ENCODE measurements around the gene M1AP. TPM values are rescaled to one million over a fixed set of nuclear protein-coding genes. Genes with fewer than 3 reads are reported as not detected.

M1AP gene
- total and polyA plus RNA-seq, 2 of the 8 experiments (the other 6 are each of a cell fraction or from before 2014, with no cell fraction given) = 4.8 TPM

DNA sequence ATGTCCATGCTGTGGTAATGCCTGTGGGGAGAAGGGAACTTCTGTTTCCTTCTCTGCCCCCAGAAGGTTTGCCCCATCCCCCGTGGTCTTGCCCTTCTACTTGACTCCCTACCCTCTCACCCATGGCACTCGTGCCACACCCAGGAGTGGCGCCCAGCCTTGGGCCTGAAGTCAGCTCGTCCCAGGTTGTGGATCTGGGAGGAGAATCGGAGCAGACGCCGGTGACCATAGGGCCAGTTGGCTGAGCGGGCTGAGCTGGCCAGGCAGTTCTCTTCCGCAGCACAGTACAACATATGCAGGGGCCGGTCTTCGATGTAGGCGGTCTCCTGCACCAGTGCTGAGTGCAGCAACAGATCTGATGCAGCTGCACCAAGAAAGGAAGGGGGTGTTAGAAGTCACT, 113.7 kb downstream of the M1AP start (continued):
- TF ChIP-seq, protein P1, sequence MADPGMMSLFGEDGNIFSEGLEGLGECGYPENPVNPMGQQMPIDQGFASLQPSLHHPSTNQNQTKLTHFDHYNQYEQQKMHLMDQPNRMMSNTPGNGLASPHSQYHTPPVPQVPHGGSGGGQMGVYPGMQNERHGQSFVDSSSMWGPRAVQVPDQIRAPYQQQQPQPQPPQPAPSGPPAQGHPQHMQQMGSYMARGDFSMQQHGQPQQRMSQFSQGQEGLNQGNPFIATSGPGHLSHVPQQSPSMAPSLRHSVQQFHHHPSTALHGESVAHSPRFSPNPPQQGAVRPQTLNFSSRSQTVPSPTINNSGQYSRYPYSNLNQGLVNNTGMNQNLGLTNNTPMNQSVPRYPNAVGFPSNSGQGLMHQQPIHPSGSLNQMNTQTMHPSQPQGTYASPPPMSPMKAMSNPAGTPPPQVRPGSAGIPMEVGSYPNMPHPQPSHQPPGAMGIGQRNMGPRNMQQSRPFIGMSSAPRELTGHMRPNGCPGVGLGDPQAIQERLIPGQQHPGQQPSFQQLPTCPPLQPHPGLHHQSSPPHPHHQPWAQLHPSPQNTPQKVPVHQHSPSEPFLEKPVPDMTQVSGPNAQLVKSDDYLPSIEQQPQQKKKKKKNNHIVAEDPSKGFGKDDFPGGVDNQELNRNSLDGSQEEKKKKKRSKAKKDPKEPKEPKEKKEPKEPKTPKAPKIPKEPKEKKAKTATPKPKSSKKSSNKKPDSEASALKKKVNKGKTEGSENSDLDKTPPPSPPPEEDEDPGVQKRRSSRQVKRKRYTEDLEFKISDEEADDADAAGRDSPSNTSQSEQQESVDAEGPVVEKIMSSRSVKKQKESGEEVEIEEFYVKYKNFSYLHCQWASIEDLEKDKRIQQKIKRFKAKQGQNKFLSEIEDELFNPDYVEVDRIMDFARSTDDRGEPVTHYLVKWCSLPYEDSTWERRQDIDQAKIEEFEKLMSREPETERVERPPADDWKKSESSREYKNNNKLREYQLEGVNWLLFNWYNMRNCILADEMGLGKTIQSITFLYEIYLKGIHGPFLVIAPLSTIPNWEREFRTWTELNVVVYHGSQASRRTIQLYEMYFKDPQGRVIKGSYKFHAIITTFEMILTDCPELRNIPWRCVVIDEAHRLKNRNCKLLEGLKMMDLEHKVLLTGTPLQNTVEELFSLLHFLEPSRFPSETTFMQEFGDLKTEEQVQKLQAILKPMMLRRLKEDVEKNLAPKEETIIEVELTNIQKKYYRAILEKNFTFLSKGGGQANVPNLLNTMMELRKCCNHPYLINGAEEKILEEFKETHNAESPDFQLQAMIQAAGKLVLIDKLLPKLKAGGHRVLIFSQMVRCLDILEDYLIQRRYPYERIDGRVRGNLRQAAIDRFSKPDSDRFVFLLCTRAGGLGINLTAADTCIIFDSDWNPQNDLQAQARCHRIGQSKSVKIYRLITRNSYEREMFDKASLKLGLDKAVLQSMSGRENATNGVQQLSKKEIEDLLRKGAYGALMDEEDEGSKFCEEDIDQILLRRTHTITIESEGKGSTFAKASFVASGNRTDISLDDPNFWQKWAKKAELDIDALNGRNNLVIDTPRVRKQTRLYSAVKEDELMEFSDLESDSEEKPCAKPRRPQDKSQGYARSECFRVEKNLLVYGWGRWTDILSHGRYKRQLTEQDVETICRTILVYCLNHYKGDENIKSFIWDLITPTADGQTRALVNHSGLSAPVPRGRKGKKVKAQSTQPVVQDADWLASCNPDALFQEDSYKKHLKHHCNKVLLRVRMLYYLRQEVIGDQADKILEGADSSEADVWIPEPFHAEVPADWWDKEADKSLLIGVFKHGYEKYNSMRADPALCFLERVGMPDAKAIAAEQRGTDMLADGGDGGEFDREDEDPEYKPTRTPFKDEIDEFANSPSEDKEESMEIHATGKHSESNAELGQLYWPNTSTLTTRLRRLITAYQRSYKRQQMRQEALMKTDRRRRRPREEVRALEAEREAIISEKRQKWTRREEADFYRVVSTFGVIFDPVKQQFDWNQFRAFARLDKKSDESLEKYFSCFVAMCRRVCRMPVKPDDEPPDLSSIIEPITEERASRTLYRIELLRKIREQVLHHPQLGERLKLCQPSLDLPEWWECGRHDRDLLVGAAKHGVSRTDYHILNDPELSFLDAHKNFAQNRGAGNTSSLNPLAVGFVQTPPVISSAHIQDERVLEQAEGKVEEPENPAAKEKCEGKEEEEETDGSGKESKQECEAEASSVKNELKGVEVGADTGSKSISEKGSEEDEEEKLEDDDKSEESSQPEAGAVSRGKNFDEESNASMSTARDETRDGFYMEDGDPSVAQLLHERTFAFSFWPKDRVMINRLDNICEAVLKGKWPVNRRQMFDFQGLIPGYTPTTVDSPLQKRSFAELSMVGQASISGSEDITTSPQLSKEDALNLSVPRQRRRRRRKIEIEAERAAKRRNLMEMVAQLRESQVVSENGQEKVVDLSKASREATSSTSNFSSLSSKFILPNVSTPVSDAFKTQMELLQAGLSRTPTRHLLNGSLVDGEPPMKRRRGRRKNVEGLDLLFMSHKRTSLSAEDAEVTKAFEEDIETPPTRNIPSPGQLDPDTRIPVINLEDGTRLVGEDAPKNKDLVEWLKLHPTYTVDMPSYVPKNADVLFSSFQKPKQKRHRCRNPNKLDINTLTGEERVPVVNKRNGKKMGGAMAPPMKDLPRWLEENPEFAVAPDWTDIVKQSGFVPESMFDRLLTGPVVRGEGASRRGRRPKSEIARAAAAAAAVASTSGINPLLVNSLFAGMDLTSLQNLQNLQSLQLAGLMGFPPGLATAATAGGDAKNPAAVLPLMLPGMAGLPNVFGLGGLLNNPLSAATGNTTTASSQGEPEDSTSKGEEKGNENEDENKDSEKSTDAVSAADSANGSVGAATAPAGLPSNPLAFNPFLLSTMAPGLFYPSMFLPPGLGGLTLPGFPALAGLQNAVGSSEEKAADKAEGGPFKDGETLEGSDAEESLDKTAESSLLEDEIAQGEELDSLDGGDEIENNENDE (IDR thresholded peaks at IDR 0.05; ENCODE audit: insufficient replicate concordance, low read length) = no peak
- TF ChIP-seq POLR2A (IDR thresholded peaks at IDR 0.05; ENCODE audit: control extremely low read depth in 1 of 2, low read depth in 2 of 2, low read length in 2 of 2) = no peak
- no peak for TF ChIP-seq ASH2L (IDR thresholded peaks at IDR 0.05; ENCODE audit: low read length)
- TF ChIP-seq TBP (IDR thresholded peaks at IDR 0.05; ENCODE audit: low read depth, low read length) = no peak
- TF ChIP-seq ATF2 (IDR thresholded peaks at IDR 0.05; ENCODE audit: low read length) = no peak
